ENCODE measurements around the gene GMPR.

GRCh38 chr6:16336056-16336818 is 97.8 kb downstream of the GMPR start:
- TF ChIP-seq CTCF (IDR thresholded peaks at IDR 0.05) (no peak), POLR2AphosphoS5 (IDR thresholded peaks at IDR 0.05) (no peak), POLR2A (IDR thresholded peaks at IDR 0.05) (no peak)
